SW 1271 (cell line): ENCODE measurements around the gene ATAD5.
"Not testable (repeated sequence)": the region's sequence is repeated elsewhere in the genome, so short reads cannot be mapped to it uniquely, and the experiment has no call there.

Experiments
- DNase-seq, 2 experiments: peaks; one replicate each; lab custom pipeline; 2025; lab: John Stamatoyannopoulos, UW

Gene ATAD5

DNA sequence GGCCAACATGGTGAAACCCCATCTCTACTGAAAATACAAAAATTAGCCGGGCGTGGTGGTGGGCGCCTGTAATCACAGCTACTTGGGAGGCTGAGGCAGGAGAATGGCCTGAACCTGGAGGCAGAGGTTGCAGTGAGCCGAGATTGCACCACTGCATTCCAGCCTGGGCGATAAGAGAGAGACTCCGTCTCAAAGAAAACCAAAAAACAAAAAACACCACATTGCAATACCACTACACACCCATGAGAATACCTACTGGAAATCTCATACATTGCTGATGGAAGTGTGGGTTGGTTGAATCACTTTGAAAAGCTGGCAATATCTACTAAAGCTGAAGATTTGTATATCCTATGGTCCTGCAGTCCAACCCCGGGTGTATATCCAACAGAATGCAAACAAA lies 78.4 kb downstream of the ATAD5 start:
- DNase-seq: not testable (repeated sequence)

DNA sequence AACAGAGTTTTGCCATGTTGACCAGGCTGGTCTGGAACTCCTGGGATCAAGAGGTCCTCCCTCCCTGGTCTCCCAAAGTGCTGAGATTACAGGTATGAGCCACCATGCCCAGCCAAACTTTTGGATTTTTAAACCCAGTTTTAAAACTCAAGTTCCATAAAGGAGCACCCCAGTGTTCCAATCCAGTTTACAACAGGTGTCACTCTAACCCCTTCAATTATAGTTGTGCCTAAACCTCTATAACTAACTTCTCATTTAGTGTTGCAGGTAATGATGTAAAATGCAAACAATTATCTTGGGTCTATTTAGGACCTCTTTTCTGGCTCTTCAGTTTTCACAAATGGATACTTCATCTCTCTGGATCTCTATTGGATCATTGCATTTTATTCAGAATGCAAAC lies 82.2 kb downstream of the ATAD5 start:
- DNase-seq: no peak

DNA sequence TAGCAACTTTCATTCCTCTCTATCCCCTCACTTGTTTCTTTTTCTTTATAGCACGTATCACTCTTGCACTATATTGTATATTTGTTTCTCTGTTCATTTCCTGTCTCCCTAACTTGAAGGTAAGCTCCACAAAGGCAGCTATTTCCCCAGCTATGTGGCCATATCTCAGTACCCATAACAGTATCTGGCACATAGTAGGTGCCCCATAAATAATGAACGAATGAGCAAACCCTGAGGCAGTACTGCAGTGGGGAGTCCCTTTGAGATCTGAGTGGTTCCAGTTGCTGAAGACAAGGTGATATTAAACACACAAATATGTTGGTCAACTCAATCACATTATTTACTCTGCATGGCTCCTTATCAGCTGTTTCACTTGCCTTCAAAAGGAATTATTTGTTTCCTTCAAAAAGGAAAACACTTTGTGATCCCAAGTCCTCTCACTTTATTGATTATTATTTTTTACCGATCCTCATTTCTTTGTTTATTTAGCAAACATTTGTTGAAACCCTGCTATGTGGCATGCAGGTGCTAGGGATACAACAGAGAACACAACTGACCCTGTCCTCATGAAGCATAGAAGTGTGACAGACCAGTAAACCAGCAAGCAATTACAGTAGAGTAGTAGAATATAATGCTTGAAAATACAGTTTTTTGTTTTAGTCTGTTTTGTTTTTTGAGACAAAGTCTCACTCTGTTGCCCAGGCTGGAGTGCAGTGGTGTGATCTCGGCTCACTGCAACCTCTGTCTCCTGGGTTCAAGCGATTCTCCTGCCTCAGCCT lies 84.3 kb downstream of the ATAD5 start:
- no peak for DNase-seq

DNA sequence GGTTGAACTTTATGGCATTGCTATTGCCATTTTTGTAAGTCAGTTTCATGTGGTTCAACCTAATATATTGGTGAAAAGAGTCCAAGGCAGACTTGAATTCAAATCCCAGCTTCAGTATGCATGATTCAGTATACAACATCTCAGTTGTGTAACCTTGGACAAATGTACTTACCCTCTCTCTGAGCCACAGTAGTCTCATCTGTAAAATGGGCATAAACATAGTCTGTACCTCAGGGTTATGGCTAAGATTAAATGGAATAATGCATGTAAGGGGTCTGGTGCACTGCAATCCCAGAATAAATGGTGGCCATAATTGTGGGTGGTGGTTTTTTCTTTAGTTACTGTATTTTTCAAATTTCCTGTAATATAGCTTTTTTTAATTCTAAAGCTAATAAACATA lies 85.3 kb downstream of the ATAD5 start:
- no peak for DNase-seq

DNA sequence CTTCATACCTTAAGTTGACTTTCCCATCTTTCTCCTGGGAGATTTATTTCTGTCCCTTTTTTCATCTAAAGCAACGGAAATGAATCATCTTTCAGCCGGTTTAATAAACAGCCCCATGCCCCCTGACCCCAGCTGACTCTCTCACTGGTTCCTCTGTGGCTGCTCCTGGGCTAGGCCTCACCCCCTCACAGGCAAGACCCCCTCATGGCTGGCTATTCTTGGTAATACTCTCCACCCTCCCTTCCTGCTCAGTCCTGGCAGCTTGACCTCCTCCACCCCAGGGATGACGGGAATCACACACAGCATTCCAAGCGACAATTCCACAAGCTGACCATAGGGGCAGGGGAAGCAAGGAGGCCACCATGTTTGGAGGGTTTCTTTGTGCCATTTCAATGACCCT lies 88.5 kb downstream of the ATAD5 start:
- DNase-seq: no peak

DNA sequence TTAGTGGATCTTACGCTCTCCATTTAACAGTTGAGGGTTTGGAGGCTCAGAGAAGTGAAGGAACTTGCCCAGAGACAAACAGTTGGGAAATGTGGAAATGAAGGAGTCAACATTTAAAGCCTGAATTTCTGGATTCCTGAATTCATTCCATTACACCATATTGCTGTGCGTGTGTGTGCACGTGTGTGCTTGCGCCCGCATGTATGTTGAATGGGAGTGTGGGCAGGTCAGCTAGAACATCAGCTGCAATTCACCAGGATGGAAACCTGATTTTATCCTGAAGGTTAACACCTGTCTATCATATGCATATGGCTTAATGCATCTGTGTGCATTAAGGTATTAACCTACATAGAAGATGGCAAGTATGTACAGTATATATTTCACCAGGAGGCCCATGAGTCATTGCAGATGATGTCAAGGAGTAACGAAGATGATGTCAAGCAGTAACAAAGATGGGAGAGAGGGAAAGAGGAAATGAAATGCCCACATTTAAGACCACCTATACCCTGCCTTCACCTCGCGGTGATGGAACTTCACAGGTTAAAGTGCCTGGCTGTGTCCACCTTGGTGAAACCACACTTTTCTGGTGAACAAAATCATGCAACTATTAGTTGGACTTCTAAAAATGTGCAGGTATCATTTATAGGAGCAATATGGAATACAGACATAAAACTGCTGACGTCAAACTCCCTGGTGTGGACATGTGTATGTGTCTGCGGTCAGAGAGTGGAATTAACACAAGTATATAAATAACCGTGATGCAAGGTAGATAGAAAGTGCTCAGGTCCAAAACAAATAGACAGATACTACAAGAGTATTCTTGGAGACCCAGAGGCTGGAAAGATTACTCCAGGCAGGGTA lies 89.1 kb downstream of the ATAD5 start:
- no peak for DNase-seq

DNA sequence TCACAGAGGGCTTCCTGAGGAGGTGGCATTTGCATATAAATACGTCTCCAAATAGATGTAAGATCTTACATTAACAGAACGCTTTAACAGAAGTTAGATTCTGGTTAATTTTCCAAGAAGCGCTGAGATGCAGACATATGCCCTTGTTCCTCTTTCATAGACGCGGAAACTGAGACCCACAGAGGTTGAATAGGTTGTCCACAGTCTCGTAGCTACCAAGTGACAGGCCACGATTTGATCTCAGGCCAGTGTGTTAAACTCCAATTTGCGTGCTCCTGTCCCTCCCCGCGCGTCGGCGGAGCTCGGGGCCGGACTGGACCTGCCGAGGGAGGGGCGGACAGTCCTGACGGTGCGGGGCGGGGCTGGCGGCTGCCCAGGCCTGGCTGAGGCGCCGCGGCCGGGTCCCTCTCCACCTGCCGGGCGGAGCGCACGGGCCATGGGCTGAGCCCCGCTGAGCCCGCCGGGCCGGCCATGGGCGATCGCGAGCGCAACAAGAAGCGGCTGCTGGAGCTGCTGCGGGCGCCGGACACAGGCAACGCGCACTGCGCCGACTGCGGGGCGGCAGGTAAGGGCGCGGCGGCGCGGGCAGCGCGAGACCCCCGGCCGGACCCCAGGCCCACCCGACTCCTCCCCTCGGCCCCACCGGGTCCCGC lies 89.9 kb downstream of the ATAD5 start, which contains the start of gene ADAP2:
ADAP2 (plus strand) TSS at position 402 of the 653 bp plus-strand sequence; CDS start at position 472, 70 bp downstream.
- no peak for DNase-seq

DNA sequence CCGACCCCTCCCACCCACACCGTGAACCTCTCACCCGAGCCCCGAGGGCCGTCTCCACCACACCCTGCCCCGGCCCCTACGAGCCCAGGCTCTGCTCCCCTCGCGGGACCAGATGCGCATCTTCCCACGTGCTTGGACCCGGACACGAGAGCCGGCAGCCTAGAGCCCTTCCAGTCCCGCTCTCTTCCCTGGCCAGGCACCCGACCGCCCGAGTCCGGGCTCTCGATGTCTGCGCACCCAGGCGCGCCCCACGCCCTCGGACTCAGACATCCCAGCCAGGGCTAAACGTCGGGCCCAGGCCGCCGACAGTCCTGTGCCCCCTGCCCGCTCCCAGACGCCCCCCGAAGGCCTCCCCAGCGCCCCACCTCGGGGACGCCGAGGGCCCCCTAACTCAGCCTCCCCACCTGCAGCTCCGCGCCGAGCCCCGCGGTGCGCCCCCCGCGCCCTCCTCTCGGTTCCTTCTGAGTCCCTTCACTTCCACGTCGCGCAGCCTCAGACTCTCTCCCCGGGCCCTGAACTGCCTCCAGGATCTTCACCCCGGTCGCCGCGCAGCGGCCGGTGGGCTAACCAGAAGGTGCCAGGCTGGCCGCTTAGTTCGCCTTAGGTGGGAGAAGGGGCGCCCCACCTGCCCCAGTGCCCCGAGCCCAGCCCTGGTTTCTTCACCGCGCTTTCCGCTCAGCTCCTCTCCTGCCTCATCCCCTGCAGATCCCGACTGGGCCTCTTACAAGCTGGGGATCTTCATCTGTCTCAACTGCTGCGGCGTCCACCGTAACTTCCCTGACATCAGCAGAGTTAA lies 90.7 kb downstream of the ATAD5 start:
- DNase-seq: no peak

DNA sequence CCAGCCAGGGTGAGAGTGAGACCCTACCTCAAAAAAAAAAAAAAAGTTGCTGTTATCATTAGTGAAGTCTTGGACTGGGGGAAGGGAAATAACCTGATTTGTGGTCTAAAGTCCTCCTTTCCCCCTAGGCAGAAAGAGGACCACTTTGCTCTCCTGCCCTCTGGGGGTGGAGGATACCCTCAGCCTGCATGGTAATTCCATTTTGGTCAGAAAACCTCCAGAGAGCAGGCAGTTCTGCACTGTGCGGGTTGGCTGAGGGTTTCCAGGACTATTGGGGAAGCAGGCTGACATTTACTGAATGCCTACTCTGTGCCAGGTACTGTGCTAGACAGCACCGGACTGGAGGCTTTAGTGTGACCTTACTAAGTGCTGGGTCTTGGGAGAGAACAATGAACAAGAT lies 92.6 kb downstream of the ATAD5 start:
- no peak for DNase-seq

DNA sequence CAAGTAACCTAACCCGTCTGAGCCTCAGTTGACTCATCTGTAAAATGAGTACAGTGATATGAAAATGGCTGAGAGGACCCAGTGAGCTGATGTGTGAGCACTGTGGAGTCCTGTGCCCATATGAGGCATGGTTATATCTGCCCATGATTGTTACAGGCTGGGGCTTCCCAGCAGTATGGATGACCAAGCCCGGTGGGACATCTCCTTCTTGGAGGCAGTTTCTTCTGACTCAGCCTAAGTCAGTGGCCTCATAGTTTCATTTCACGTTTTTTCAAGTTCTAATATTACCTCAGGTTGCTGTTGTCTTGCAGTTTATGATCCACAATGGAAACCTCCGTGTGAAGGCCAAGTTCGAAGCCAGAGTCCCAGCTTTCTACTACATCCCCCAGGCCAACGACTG lies 94.8 kb downstream of the ATAD5 start:
- no peak for DNase-seq

DNA sequence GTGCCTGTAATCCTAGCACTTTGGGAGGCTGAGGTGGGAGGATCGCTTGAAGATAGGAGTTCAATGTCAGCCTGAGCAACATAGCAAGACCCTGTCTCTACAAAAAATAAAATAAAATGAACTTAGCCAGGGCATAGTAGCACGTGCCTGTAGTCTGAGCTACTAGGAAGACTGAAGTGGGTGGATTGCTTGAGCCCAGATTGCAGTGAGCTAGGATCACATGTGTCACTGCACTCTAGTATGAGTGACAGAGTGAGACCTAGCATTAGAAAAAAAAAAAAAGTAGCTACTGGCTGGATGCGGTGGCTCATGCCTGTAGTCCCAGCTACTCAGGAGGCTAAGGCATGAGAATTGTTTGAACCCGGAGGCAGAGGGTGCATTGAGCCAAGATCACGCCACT lies 96.0 kb downstream of the ATAD5 start:
- no peak for DNase-seq

DNA sequence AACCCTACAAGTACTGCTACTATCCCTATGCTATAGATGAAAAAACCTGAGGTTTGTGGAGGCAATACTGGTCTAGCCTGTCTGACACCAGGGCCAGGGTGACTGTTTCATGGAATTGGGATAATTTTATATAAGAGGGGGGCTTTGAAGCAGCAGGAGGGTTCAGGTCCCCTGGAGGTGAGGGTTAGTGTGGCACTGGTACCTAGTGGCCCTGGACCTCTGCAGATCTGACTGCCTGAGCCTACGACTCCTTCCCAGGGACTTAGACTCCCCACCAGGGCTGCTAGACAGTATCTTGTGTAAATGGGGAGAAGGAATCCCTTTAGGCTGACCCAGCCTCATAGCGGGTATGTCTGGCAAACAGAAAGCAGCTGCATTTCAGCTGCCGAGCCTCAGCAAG lies 96.8 kb downstream of the ATAD5 start:
- DNase-seq: no peak

DNA sequence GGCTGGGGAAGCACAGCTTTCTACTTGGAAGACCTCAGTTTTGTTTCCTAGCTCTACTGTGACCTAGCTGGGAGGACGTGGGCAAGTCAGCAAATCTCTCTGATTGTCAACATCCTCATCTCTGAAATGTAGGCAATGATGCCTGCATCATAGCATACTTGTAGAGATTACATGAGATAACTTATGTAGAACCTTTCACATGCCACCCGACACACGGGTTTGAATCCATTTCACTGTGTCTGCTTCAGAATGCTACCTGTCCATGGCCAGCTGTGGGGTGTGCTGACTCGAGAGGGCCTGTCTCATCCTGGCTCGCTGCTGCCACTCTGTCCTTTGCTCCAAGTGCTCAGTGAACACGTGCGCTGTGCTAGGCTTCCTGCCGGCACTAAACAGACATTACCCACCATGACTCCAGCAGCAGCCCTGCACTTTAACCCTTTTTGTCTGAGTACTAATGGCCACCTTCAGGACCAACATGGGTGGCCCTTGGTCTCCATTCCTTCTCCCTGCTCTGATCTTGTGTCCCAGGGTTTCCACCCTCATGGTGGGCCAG lies 97.4 kb downstream of the ATAD5 start:
- DNase-seq: no peak

DNA sequence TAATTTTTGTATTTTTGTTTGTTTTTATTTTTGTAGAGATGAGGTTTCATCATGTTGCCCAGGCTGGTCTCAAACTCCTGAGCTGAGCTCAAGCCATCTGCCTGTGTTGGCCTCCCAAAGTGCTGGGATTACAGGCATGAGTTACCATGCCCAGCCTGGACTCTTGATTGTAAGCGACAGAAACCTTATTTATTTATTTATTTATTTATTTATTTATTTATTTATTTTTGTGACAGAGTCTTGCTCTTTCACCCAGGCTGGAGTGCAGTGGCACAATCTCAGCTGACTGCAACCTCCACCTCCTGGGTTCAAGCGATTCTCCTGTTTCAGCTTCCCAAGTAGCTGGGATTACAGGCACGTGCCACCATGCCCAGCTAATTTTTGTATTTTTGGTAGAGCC lies 98.1 kb downstream of the ATAD5 start:
- not testable (repeated sequence) for DNase-seq

DNA sequence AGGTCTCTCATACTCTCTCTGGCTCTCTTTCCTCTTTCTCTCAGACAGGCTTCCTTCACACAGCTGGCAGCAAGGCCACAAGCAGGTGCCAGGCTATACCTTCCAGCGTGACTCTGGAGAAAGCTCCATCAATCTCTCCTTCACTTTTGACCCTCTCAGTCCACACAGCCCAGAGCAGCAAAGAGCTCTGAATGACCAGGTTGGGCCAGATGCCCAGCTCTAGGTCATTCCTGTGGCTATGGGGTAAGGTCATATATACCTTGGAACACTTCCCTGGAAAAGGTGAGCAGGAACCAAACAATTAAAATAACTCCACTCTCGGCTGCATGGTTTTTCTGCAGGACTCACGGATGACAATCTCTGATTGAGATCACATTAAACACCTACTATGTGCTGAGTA lies 98.7 kb downstream of the ATAD5 start:
- DNase-seq: no peak

DNA sequence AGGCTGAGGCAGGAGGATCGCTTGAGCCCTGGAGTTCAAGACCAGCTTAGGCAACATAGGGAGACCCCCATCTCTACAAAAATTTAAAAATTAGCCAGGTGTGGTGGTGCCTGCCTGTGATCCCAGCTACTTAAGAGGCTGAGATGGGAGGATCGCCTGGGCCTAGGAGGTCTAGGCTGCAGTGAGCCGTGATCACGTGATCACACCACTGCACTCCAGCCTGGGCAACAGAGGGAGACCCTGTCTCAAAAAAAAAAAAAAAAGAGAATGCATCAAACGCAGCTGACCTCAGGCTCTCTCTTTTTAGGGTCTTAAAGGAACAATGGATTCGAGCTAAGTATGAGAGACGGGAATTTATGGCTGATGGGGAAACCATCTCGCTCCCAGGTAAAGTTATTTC lies 99.8 kb downstream of the ATAD5 start:
- DNase-seq: not testable (repeated sequence)

DNA sequence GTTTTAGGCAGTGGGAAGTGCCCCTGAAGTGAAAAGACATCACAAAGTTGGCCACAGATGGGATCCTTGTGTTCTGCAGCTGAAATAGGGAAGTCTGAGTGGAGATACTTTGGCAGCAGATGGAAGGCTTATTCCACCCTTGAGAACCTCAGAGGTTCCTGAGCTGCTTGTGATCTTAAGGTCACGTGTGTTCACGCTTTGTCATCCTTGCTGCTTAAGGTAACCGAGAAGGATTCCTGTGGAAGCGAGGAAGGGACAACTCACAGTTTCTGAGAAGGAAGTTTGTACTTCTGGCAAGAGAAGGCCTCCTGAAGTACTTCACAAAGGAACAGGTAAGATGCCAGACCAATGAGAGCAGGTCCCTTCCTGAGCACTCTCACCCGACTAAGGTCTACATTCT lies 102.2 kb downstream of the ATAD5 start:
- DNase-seq: no peak

DNA sequence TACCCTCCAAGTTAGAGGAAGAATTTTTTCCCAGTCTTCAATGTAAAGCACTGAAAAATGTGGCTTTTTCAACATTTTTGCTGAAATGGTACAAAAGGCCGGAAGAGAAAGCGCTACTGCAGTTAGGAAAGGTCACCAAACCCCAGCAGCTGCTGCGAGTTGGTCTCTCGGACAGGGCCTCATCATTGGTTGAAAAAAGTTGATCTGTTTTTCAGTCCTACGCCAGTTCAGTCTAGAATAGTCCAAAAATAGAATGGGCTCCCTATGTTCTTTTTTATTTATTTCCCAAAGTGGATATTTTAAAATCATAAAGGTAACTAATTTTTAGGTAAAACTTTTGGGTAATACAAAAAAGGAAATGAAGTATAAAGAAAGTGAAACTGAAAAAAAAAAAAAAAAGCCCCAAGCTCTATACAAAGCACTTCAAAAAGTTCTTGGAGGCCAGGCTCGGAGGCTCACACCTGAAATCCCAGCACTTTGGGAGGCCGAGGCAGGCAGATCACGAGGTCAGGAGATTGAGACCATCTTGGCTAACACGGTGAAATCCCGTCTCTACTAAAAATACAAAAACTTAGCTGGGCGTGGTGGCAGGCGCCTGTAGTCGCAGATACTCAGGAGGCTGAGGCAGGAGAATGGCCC lies 107.4 kb downstream of the ATAD5 start:
- DNase-seq: no peak

DNA sequence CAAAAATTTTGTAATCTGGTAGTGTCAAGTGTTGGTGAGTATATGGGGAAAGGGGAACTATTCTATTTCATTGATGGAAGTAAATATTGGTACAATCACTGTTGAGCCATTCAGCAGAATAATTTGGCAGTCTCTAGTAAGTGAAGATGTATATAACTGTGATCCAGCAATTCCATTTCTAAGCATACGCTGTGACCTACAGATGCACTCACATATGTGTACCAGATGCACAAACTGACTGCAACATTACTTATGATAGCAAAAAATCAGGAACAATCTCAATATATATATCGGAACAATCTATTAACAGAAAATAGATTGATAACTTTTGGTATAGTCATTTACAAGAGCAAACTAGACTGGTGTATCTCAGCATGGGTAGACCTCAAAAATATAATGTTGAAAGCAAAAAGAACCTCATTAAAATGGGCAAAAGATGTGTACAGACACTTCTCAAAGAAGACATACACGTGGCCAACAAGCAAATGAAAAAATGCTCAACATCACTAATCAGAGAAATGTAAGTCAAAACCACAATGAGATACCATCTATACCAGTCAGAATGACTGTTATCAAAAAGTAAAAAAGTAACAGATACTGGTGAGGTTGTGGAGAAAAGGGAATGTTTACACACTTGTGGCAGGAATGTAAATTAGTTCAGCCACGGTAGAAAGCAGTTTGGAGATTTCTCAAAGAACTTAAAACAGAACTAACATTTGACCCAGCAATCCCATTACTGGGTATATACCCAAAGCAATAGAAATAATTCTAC lies 110.7 kb downstream of the ATAD5 start:
- no peak for DNase-seq
